GM21737 (cell line): ENCODE data around the gene LPIN1.
A peak's percentile ranks its signal among the peaks of the same experiment; 100 is the strongest.
"Not testable (repeated sequence)": the region's sequence is repeated elsewhere in the genome, so short reads cannot be mapped to it uniquely, and the experiment has no call there.

Experiments
- ATAC-seq: cut with Tn5 transposase; IDR thresholded peaks from one replicate; pipeline ENCODE4 v1.9.1; 2021; ENCODE audit warnings: mild to moderate bottlenecking, moderate library complexity; ENCODE audit not compliant: unreplicated experiment

LPIN1 gene

GRCh38 chr2:11809586-11810236, 63.3 kb downstream of the LPIN1 start:
- no peak for ATAC-seq

DNA sequence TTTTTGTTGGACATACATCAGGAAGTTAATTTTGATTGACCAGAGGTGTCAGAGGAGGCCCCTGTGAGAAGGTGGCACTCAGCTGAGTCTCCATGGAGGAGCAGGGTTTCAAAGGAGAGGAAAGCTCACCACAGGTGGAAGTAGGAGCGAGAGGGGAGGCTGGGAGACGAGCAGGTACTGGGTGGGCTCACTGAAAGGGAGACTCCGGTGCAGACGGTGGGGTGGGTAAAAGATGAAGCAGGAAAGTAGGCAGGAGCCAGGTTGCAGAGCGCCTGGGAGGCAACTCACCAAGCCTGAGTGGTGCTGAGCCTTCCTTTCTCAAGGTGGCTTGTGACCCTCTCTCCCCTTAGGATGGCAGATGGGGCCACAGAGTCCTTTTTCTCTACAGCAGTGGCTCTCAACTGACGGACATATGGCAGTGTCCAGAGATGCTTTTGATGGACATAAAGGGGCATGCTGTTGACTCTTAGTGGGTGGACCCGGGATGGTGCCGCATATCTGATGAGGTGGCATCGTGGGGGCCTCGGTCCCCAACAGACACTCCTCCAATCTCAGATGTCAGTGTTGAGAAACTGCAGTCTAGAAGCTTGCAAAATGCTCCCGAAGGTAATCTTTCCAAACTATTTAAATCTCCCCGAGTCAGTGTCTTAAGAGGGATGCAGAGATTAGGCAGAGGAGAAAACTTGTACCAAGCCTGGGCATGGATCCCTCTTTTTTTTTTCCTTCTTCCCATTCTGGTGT, 64.0 kb downstream of the LPIN1 start:
- ATAC-seq, result no peak

DNA sequence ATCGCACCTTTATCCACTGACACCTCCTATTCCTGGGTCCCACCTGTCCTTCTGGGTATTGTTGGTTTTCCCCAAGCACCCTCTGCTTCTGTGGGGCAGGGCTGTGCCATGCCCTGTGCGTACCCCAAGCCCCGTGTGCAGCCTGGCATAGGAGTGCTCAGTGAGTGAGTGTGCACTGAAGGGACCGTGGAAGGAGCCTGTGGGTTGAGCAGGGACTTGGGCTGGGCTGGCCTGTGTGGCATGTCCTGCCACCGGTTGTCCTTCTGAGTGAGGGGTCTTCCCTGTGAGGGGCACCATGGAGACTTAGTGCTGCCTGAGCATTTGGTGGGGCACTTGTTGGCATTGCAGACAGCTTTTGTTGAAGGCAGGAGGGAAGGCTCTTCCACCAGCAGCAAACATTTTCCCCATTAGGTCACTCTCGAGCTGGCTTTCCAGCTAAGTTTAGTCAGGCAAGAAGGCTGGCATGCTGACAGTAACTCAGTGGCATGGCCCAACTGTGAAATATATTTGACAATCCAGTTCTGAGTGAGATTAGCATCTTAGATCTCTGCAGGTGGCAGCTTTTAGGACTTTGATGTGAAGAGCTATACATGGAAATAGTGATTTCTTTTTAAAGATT, 64.7 kb downstream of the LPIN1 start:
- ATAC-seq, result no peak

DNA sequence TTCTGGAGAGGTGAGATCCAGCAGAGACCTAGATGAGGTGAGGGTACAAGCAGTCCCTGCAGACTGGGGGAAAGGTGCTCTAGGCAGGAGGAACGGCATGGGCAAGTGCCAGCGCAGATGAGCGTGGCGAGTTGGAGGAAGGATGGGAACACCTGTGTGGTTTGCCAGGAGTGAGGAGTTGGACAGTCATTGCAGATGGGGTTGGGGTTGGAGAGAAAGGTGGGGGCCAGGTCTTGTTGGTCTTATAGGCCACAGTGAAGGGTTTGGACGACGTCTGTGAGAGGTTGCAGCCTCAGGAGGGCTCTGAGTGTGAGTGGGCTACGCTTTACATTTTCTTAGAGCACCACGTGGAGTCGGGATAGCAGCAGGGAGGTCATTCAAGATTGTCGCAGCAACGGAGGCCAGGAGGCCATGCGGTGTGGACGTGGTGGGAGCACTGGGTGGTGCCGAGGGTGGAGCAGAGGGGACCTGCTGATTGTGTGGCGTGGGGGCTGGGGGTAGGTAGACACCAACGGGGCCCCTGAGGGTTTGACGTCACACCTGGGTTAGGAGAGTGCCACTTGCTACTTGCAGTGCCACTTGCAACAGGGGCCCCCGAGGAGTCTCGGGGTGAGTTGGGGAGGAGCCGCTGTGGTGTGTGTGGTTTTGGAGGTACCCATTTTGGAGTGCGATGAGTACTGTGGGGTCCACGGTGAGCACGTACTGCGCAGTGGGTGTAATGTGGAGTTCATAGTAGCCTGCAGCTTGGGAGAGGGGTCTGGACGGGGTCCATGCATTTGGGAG, 66.2 kb downstream of the LPIN1 start:
- ATAC-seq, result no peak

- ATAC-seq, result not testable (repeated sequence)
Measured at GRCh38 chr2:11813345-11813744, 66.9 kb downstream of the LPIN1 start.

DNA sequence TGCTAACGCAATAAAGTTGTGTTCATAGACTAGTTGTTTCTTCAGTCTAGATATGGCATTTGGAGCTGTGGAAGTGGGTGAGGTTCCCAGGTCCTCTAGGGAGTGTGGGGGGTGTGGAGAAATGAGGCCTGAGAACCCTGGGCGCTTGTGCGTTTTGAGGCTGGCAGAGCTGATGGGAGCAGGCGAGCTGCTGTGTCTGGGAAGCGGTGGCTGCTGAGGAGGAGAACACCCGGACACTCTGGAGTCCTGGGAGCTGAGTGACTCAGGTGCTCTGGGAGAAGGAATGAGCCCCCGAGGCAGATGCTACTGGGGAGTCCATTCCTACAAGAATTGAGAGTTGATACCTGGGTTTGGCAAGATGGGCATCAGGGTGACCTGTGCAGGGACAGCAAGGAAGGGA, 67.5 kb downstream of the LPIN1 start:
- no peak for ATAC-seq

DNA sequence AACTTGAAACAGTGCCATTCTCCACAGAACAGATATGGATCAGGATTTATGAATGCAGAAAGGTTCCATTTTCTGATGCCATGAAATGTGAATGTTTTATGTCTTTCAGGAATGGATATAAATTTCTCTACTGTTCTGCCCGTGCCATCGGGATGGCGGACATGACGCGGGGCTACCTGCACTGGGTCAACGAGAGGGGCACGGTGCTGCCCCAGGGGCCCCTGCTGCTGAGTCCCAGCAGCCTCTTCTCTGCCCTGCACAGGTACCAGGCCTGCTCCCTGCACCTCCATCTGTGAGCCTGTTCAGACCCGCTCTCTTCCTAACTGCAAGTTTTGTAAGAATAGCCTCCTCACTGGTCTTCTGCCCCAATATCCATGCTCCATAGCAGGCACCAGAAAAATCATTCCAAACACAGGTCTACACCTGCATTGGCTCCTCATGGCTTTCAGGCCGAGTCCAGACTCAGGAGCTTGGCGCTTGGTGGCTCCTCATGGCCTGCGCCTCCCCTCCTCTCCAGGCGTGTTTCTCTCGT, 68.6 kb downstream of the LPIN1 start:
- no peak for ATAC-seq

DNA sequence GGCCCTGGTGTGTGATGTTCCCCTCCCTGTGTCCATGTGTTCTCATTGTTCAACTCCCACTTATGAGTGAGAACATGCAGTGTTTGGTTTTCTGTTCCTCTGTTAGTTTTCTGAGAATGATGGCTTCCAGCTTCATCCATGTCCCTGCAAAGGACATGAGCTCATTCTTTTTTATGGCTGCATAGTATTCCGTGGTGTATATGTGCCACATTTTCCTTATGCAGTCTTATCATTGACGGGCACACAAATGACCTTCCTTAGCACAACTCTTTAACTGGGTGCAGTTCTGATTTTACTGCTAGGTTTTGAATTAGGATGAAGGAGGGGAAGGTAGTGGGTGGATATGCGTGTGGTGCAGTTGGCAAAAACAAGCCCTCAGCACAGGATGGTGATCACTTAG, 70.5 kb downstream of the LPIN1 start:
- not testable (repeated sequence) for ATAC-seq

DNA sequence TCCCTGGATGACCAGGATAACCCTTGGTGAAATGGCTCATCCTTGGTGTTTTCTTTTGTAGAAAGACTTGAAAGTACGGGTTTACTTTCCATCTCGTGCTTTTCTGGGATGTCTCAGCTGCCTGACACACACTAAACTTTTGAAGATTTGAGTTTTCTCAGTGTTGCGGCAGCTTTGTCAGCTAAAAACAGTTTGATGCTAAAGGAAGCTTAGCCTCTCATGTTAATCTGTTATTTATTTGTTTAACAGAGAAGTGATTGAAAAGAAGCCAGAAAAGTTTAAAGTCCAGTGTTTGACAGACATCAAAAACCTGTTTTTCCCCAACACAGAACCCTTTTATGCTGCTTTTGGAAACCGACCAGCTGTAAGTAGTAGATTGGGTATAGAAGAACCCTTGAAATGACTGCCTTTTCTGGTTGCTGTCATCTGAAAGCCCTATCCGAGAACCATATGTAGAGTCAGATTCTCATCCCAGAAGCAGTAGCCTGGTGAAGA, 72.8 kb downstream of the LPIN1 start:
- no peak for ATAC-seq

- ATAC-seq, result no peak
Measured at GRCh38 chr2:11820650-11821049, 74.2 kb downstream of the LPIN1 start.

- no peak for ATAC-seq
Measured at GRCh38 chr2:11821705-11822104, 75.3 kb downstream of the LPIN1 start.

DNA sequence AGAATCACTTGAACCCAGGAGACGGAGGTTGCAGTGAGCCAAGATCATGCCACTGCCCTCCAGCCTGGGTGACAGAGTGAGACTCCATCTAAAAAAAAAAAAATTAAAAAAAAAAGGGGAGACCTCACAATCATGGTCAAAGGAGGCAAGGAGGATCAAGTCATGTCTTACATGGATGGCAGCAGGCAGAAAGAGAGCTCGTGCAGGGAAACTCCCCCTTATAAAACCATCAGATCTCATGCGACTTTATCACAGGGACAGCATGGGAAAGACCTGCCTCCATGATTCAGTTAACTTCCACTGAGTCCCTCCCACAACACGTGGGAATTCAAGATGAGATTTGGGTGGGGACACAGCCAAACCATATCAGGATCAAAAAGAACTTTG, 75.9 kb downstream of the LPIN1 start:
- not testable (repeated sequence) for ATAC-seq

- ATAC-seq, result no peak
Measured at GRCh38 chr2:11822746-11823451, 76.5 kb downstream of the LPIN1 start.

DNA sequence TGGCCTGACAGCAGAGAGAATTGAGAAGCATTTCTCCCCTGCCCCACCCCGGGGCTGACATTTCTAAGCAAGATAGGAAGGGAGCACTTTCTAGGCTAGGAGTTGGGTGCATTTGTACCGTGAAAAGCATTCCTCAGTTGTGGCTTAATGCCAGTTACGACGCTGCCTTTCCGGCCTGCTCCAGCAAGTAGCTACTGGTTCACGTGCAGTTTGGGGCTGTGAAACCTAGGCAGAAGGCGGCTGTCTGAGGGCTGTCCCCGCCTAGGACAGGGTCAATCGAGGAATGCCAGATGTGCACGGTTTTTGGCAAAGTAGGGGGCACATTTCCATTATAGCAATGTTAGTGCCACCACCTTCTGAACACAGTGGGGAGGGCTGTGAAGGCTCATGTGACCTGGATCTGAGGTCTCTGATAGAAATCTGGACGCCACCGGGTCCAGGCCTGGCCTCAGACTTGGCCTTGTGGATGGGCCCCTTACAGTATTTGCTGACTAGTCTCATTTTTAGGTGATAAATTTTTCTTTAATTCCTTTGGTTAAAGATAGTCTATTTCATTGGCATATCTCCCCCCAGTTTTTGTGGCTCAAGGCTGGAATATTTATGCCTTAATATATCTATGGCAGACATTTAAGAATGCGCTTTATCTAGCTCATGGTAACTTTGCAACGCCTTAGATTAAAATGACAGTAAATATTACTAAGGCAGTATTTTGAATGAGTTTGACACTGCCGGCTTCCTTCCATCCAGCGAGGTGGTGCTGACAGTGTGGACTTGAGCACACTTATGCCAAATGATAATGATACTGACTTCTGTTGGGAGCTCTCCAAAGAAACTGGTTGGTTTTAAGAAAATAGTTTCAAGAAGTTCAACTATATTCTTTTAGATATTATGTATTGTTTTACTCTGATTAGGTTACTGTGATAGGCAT, 78.7 kb downstream of the LPIN1 start:
- no peak for ATAC-seq

DNA sequence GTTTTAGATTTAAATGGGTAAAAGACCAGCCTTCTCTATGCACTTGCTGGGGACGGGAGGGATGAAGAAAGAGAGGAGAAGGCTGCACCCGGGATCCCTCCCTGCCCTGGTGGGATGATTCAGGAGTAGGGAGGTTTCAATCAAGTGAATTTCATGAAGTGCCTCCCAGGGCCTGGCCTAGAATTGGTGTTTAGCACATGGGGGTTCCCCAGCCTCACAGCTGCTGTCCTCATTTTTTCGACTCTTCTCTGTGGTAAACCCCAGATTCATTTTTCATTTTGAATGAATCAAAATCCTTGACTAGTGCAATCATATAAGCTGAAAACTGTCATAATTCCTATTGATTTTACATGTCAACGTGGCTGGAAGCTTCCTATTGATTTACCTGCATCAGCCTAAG, 81.1 kb downstream of the LPIN1 start:
- no peak for ATAC-seq

DNA sequence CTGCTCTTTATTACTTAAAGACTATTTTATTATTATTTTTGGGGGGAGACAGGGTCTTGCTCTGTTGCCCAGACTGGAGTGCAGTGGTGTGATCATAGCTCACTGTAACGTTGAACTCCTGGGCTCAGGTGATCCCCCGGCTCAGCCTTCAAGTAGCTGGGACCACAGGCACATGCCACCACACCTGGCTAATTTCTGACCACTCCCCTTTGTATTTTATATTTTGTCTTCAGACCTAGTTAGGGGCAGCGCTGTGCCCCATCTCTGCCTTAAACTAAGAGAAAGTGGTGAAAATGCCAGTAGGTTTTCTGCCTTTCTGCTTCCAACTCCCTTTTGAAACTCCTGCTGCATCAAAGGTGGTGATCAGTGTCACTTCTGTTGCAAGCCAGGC, 82.5 kb downstream of the LPIN1 start:
- ATAC-seq, result peak; percentile 1

DNA sequence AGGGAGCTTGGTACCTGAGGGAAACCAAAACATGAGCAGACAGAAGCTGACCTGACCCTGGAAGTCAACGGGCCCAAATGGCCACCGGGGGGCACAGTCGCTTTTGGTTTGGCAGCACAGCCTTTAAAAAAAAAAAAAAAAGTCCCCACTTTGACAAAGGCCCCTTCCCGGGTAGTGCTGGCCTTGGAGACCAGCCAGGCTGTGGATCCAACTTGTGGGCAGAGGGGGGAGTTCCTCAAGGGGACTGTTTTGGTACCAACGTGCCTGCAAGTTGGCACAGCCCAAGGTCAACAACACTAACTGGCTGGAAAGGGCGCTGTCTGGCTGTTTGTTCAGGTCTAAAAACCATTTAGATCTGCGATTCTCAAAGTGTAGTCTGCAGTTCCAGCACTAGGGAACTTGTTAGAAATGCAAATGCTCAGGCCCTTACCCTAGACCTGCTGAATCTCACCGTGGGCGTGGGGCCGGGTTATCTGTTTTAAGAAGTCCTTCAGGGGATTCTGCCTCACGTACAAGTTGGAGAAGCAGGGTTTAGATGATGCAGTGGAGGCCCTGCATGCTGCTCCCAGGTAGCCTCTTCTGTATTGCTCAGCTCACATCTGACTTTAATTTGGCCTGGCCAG, 83.0 kb downstream of the LPIN1 start:
- peak; percentile 28 for ATAC-seq

DNA sequence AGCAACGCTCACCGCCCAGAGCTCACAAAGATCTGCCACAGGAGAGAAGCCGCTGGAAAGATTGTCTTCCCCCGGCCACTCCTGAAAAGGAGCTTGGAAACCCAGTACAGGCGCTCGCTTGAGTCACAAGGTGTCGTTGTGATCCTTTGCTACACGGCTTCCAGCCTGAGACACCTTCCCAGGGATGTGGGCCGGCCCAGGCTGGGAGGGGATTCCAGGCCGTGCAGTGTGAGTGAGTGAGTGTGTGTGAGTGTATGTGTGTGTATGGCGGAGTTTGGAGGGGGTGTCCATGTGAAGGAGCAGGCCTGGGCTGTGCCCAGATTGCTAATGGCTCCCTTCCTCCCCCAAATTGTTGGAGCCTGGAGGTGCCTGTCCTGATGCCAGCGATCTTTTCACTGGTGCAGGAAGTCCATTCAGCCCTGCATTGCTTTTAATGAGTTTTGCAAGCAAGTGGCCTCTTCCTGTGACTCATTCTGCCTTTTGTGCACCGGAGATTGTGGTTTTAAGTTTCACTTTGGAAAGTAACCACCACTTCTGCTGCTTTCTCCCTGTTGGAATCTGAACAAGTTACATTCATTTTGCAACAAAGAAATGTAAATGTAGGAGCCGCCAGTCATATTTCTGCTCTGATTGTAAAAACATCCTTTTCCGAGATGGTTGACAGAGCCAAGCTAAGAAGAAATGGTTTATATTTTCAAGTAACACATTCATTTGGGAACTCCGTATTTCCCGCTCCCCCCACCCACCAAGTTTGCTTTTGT, 83.7 kb downstream of the LPIN1 start:
- ATAC-seq, result peak; percentile 78
